GM23338 (cell line): ENCODE measurements around the gene HS6ST2.

Experiments used
- CREB1 ChIP-seq: fragments of 250-450 bp; sonication (Bioruptor Pico); IDR thresholded peaks from 2 replicates; pipeline ENCODE4 v1.5.0; 2020; ENCODE audit warnings: low read depth, mild to moderate bottlenecking, moderate library complexity
- EZH2phosphoT487 ChIP-seq: fragments of 200-600 bp; sonication (generic); IDR thresholded peaks from one replicate; pipeline ENCODE4 v1.8.1; 2018; ENCODE audit warnings: antibody characterized with exemption; ENCODE audit not compliant: unreplicated experiment
- NANOG ChIP-seq: IDR thresholded peaks from 2 replicates; pipeline ENCODE4 v1.6.1; 2016; ENCODE audit warnings: antibody characterized with exemption, borderline replicate concordance
- POLR2AphosphoS5 ChIP-seq: IDR thresholded peaks from 2 replicates; pipeline ENCODE4 v1.6.1; 2016; ENCODE audit warnings: antibody characterized with exemption, low read depth
- STAT1 ChIP-seq: IDR thresholded peaks from one replicate; pipeline ENCODE4 v1.6.1; 2016; ENCODE audit warnings: antibody characterized with exemption; ENCODE audit not compliant: unreplicated experiment
- ZNF114 ChIP-seq: fragments of 250-450 bp; sonication (Bioruptor Pico); IDR thresholded peaks from 2 replicates; pipeline ENCODE4 v1.5.0; 2020; ENCODE audit warnings: mild to moderate bottlenecking, moderate library complexity
- TF ChIP-seq, protein P1 (sequence below), 2 experiments: fragments of 200-600 bp in 1 of 2; sonication (generic) in 1 of 2; conservative IDR thresholded peaks; 2 replicates each; pipeline versions ENCODE4 v1.5.1 to v1.6.1; 2016 to 2017; ENCODE audit warnings: antibody characterized with exemption in 2 of 2, low read depth in 2 of 2, mild to moderate bottlenecking in 2 of 2, moderate library complexity in 1 of 2
- TF ChIP-seq, protein P2 (sequence below): IDR thresholded peaks from one replicate; pipeline ENCODE4 v1.6.1; 2018; ENCODE audit warnings: antibody characterized with exemption; ENCODE audit not compliant: unreplicated experiment

DNA sequence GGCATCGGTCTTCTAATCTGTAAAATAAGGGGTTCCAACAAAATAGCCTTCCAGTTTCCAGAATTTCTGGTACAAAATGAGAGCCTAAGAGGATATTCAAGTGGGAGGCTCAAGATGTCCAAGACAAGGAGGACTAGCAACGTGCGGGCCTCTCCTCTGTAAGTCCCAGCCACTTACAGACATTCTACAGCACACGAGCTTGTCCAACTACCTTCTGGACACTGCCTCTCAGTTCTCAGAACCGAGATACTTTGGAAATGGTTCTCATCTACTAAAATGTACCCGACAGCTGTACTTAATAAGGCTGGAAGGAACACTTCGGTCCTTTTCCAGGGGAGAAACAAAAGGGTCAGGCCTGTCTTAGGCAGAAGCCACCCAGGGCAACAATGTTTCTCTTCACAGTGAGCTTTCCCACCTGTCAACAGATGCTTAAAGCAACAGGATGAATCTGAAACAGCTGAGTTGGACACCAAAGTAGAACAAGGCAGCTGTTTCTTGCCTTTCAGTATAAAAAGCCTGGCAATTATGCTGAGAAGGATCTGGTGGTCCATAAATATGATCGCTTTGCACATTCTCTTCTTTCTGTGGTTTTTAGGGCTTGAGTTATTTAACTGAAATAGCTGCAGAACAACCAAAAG lies 127.0 kb downstream of the HS6ST2 start:
- no peak for TF ChIP-seq POLR2AphosphoS5
- no peak for TF ChIP-seq ZNF114 (CRISPR knock-in tag)
- TF ChIP-seq, protein P1, sequence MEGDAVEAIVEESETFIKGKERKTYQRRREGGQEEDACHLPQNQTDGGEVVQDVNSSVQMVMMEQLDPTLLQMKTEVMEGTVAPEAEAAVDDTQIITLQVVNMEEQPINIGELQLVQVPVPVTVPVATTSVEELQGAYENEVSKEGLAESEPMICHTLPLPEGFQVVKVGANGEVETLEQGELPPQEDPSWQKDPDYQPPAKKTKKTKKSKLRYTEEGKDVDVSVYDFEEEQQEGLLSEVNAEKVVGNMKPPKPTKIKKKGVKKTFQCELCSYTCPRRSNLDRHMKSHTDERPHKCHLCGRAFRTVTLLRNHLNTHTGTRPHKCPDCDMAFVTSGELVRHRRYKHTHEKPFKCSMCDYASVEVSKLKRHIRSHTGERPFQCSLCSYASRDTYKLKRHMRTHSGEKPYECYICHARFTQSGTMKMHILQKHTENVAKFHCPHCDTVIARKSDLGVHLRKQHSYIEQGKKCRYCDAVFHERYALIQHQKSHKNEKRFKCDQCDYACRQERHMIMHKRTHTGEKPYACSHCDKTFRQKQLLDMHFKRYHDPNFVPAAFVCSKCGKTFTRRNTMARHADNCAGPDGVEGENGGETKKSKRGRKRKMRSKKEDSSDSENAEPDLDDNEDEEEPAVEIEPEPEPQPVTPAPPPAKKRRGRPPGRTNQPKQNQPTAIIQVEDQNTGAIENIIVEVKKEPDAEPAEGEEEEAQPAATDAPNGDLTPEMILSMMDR (conservative IDR thresholded peaks at IDR 0.05; ENCODE audit: low read depth in 2 of 2) = no peak
- no peak for TF ChIP-seq EZH2phosphoT487
- no peak for TF ChIP-seq NANOG
- TF ChIP-seq STAT1 = no peak
- TF ChIP-seq, protein P2, sequence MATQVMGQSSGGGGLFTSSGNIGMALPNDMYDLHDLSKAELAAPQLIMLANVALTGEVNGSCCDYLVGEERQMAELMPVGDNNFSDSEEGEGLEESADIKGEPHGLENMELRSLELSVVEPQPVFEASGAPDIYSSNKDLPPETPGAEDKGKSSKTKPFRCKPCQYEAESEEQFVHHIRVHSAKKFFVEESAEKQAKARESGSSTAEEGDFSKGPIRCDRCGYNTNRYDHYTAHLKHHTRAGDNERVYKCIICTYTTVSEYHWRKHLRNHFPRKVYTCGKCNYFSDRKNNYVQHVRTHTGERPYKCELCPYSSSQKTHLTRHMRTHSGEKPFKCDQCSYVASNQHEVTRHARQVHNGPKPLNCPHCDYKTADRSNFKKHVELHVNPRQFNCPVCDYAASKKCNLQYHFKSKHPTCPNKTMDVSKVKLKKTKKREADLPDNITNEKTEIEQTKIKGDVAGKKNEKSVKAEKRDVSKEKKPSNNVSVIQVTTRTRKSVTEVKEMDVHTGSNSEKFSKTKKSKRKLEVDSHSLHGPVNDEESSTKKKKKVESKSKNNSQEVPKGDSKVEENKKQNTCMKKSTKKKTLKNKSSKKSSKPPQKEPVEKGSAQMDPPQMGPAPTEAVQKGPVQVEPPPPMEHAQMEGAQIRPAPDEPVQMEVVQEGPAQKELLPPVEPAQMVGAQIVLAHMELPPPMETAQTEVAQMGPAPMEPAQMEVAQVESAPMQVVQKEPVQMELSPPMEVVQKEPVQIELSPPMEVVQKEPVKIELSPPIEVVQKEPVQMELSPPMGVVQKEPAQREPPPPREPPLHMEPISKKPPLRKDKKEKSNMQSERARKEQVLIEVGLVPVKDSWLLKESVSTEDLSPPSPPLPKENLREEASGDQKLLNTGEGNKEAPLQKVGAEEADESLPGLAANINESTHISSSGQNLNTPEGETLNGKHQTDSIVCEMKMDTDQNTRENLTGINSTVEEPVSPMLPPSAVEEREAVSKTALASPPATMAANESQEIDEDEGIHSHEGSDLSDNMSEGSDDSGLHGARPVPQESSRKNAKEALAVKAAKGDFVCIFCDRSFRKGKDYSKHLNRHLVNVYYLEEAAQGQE = no peak
- TF ChIP-seq CREB1 (CRISPR knock-in tag) = no peak
